Adipocyte (in vitro differentiated cells): ENCODE data around the gene AAMDC.
A peak's percentile ranks its signal among the peaks of the same experiment; 100 is the strongest.

Experiments
- DNase-seq: peaks from one replicate; pipeline ENCODE4 v3.0.0-alpha.2; 2015; ENCODE audit warnings: low read depth
- H3K27me3 ChIP-seq: replicated peaks from 2 replicates; pipeline ENCODE4 v1.7.0; 2013; ENCODE audit warnings: mild to moderate bottlenecking, low read length, moderate library complexity; ENCODE audit not compliant: control insufficient read depth, insufficient read depth
- H3K36me3 ChIP-seq: 2 replicates; pipeline ENCODE4 v1.7.0; 2013; ENCODE audit warnings: low read length, mild to moderate bottlenecking, moderate library complexity; ENCODE audit not compliant: control insufficient read depth, insufficient read depth, severe bottlenecking
- H3K4me1 ChIP-seq: 2 replicates; pipeline ENCODE4 v1.7.0; 2013; ENCODE audit warnings: mild to moderate bottlenecking, low read length, moderate library complexity; ENCODE audit not compliant: control insufficient read depth, insufficient read depth
- H3K4me3 ChIP-seq: 2 replicates; pipeline ENCODE4 v1.7.0; 2013; ENCODE audit warnings: mild to moderate bottlenecking, low read length, moderate library complexity
- H3K9ac ChIP-seq: 2 replicates; pipeline ENCODE4 v1.7.0; 2013; ENCODE audit warnings: mild to moderate bottlenecking, low read length, moderate library complexity
- H3K9me3 ChIP-seq: 2 replicates; pipeline ENCODE4 v1.7.0; 2013; ENCODE audit warnings: mild to moderate bottlenecking, low read length, moderate library complexity; ENCODE audit not compliant: control insufficient read depth

The AAMDC gene

DNA sequence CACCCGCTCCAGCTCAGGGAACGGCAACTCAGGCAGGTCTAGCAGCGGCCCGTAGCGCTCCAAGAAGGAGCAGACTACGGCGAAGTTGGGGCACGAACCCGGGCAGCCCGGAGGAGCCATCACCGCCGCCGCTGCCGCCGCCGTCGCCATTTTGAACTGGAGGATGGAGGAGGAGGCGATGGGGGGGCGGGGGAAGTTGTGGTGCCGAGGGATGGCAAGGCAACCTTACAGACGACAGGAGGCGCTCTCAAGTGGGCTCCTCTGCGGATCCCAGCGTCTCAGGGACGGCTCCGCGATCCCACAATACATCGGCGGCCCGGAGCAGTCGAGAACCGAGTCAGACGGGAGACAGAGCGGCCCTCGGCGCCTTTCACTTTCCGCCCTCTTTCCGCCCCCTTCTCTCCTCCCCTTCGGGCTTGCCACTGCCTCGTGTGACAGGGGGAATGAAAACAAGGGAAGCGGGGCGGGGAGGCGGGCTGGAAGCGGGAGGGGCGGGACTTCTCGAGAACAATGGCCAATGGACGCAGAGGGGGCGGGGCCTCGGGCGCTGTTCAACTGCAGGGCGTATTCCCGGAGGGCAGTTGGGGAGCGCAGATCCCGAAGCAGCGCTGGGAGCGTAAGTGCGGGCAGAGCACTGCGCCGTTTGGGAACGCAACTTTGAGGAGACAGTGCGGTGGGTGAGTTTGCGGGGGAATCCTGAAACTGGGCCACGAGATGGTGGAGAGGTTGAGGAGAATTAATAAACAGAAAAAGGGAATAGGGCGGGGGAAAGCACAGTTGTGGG, at the start of gene AAMDC, which contains the start of gene RSF1:
Gene AAMDC, plus strand, starts transcription at position 580 of the 784 bp plus-strand sequence. CDS start 21,353 bp downstream, outside the sequence.
Gene RSF1, minus strand, starts transcription at position 158 of the 784 bp plus-strand sequence. Its CDS starts 8 bp downstream, at position 150.
- no peaks in the 10 kb centered on the region for H3K9me3 ChIP-seq

DNA sequence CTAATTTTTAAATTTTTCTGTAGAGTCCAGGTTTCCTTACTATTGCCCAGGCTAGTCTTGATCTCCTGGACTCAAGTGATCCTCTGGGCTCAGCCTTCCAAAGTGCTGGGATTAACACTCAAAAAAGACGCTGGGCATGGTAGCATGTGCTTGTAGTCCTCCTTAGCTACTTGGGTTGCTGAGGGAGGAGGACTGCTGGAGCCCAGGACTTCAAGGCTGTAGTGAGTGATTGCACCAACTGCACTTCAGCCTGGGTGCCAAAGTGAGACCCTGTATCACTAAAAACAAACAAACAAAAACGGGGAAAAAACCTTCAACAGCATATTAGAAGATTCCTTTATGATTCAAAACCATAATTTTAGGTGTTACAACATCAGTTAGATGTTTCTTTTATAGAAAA, 45.0 kb upstream of the AAMDC start:
- Histone ChIP-seq H3K4me1 (peaks cover 4% of the 10 kb centered on the region), H3K4me3 (no peak overlapping the region), H3K9me3 (no peaks in the 10 kb centered on the region), H3K36me3 (no peaks in the 10 kb centered on the region), H3K27me3 (no peaks in the 10 kb centered on the region), H3K9ac (no peak overlapping the region)
- DNase-seq: no peak

More for the DNA sequence above, at the start of gene AAMDC, which contains the start of gene RSF1:
- Histone ChIP-seq H3K4me3 (peak within 1 kb of the TSS; percentile 99), H3K9ac (peak within 1 kb of the TSS; percentile 98), H3K27me3 (no peaks in the 10 kb centered on the region), H3K36me3 (no peaks in the 10 kb centered on the region), H3K4me1 (peaks cover 44% of the 10 kb centered on the region)
- DNase-seq: peak; percentile 100

DNA sequence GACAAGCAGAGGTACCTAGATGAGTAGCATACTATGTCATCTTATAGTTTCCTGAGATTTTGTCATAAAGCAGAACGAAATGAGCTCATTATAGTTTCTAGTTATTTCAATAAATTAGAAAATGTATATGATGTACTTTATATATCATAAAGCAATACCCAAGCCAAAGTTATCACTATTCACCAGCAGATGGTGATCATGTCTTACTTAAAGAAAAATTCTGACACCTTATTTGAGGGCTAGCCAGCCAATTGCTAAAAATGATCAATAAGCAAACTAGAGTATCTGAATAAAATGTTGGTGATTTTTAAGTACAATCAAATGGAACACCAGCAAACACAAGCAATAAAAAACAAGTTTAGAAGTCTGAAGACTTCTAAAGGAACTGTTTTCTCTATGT, 44.5 kb upstream of the AAMDC start:
- Histone ChIP-seq H3K4me1 (no peaks in the 10 kb centered on the region), H3K36me3 (no peaks in the 10 kb centered on the region), H3K4me3 (no peak overlapping the region), H3K9me3 (no peaks in the 10 kb centered on the region), H3K9ac (no peak overlapping the region), H3K27me3 (no peaks in the 10 kb centered on the region)
- DNase-seq: peak; percentile 46

DNA sequence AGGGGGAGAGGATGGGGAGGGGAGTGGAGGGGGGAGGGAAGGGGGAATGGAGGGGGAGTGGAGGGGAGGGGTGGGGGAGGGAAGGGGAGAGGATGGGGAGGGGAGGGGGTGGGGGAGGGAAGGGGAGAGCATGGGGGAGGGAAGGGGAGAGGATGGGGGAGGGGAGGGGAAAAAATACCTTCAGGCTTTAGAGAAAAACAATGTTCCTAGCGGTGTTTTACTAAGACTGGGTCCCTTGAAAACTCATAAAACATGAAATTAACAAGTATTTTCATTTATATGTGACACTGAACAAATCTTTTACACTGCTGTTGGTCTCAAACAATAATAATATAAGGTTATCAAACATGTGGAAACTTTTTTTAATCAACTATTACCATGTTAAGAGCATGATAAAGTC, 42.8 kb upstream of the AAMDC start:
- H3K4me1 ChIP-seq: no peaks in the 10 kb centered on the region
- H3K4me3 ChIP-seq: no peak overlapping the region
- no peak overlapping the region for H3K9ac ChIP-seq
- no peaks in the 10 kb centered on the region for H3K27me3 ChIP-seq
- H3K9me3 ChIP-seq: no peaks in the 10 kb centered on the region
- no peak for DNase-seq
- no peaks in the 10 kb centered on the region for H3K36me3 ChIP-seq

DNA sequence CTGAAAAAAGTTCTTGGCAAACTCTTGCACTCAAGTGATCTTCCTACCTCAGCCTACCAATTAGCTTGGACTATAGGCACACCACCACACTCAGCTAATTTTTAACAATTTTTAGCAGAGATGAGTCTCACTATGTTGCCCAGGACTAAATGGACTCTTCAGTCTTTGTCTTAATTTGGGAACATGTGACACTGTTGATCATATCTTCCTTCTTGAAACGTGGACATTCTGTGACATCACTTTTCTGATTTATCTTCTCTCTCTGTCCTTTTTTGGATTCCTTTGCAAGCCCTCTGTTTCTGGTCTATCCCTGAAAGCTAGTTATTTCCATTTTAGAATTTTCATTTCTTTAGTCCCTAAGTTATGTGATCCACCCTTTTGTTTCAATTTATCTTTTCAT, 42.4 kb upstream of the AAMDC start:
- Histone ChIP-seq H3K36me3 (no peaks in the 10 kb centered on the region), H3K9me3 (no peaks in the 10 kb centered on the region), H3K4me3 (no peak overlapping the region), H3K9ac (no peak overlapping the region), H3K27me3 (no peaks in the 10 kb centered on the region), H3K4me1 (no peaks in the 10 kb centered on the region)
- DNase-seq: no peak

DNA sequence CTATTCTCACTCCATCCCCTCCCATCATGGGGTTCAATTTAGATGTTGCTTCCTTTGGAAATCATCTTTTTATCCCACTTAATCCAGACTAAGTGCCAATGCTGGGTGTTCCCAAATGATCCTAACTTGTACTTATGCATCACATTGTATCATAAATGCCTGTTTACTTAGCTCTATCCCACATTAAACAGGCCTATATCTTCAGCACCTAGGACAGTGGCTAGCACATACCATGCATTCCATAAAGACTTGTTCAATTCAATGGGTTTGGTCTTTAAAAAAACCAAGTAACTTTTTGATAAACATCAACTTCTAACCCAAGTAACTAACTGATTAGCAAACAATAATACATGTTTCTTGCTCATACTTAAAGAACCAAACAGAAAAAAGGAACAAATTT, 41.0 kb upstream of the AAMDC start:
- Histone ChIP-seq H3K4me1 (peaks cover 5% of the 10 kb centered on the region), H3K9ac (no peak overlapping the region), H3K9me3 (no peaks in the 10 kb centered on the region), H3K27me3 (no peaks in the 10 kb centered on the region), H3K36me3 (no peaks in the 10 kb centered on the region), H3K4me3 (no peak overlapping the region)
- peak; percentile 32 for DNase-seq

DNA sequence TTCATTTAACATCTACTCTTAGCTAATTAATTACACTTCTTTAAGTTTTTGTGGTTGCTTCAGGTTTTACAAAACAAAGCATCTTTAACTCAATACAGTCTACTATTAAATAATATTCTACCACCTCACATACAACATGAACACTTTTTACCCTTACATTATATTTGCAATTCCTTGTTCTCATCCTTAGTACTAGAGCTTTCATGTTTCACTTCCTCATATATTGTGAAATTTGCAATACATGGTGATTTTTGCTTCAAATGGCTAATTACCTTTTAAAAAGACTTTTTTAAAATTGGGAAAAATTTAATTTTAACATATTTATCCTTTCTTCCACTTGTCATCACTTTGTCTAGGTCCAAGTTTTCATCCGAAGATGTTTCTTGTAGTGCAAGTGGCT, 37.9 kb upstream of the AAMDC start:
- Histone ChIP-seq H3K27me3 (no peaks in the 10 kb centered on the region), H3K4me3 (no peak overlapping the region), H3K9ac (no peak overlapping the region), H3K4me1 (peaks cover 5% of the 10 kb centered on the region), H3K9me3 (no peaks in the 10 kb centered on the region), H3K36me3 (no peaks in the 10 kb centered on the region)
- no peak for DNase-seq

DNA sequence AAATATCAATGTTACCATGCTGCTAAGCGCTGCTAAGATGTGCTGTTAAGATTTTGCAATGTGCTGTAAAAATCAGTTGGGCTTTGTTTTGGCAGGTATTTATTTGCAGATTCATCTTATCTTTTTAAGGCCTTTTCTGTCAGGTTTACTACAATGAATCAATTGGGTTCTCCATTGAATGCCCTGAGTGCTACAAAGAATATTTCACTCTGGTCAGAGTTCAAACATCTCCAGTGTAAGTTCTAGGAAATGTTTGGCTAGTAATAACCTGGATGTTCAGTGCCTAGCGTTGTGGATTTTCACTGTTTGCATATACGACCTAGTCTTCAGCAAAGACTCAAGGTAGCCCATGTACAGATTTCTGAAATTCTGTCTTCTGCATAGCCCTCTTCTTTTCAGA, 36.4 kb upstream of the AAMDC start:
- Histone ChIP-seq H3K27me3 (no peaks in the 10 kb centered on the region), H3K36me3 (no peaks in the 10 kb centered on the region), H3K9me3 (no peaks in the 10 kb centered on the region), H3K4me1 (peaks cover 5% of the 10 kb centered on the region), H3K4me3 (no peak overlapping the region), H3K9ac (no peak overlapping the region)
- no peak for DNase-seq

DNA sequence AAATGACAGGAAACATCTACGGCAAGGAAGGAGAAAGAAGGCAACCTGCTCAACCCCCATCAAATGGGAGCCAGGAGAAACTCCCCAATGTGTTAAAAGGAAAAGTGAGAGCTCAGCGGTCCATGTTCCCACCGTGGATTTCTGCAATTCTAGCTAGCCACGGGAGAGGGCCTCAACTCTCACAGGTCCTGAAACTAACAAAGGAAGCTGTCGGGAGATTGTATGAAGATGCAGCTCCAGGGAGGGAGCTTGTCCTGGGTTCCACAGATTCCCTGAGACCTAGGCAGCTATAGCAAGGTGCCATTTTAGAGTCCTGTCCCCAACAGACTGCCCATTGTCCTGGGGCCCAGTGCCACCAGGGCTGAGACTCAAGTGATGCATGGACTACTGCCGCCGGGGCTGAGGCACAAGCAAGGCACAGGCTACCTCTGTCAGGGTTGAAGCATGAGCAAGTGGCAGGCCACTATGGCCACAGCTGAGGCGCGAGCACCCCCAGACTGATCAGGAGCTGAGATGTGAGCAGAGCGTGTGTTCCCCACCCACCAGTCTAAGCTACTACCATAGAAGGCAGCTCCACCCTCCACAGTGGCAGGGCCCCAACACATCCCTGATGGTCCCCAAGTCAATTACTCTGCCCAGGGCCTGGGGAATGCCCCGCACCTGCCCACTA, 31.7 kb upstream of the AAMDC start:
- no peaks in the 10 kb centered on the region for H3K36me3 ChIP-seq
- no peaks in the 10 kb centered on the region for H3K27me3 ChIP-seq
- no peak for DNase-seq
- no peak overlapping the region for H3K4me3 ChIP-seq
- no peaks in the 10 kb centered on the region for H3K9me3 ChIP-seq
- no peak overlapping the region for H3K9ac ChIP-seq
- H3K4me1 ChIP-seq: peaks cover 5% of the 10 kb centered on the region

DNA sequence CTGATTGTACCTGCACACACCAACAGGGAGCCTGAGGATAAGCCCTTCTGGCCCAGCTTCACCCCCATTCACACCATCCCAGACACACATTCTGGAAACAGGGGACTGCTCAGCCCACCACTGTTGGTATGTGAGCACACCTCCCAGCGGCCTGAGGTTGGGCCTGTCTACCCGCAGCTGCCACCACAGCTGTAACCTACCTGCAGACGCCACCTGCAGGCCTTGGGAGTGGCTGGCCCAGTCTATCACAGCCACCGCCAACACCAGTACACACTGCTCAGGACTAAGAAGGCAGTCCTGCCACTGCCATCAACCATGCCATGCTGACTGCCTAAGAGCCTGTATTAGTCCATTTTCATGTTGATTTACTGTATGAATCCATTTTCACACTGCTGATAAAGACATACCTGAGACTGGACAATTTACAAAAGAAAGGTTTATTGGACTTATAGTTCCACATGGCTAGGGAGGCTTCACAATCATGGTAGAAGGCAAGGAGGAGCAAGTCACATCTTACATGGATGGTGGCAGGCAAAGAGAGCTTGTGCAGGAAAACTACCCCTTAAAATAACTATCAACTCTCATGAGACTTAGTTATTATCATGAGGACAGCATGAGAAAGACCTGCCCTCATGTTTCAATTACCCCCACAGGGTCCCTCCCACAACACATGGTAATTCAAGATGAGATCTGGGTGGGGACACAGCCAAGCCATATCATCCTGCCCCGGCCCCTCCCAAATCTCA, 31.0 kb upstream of the AAMDC start:
- Histone ChIP-seq H3K4me1 (peaks cover under 1% of the 10 kb centered on the region), H3K9me3 (no peaks in the 10 kb centered on the region), H3K4me3 (no peak overlapping the region), H3K27me3 (no peaks in the 10 kb centered on the region), H3K36me3 (no peaks in the 10 kb centered on the region), H3K9ac (no peak overlapping the region)
- DNase-seq: no peak

DNA sequence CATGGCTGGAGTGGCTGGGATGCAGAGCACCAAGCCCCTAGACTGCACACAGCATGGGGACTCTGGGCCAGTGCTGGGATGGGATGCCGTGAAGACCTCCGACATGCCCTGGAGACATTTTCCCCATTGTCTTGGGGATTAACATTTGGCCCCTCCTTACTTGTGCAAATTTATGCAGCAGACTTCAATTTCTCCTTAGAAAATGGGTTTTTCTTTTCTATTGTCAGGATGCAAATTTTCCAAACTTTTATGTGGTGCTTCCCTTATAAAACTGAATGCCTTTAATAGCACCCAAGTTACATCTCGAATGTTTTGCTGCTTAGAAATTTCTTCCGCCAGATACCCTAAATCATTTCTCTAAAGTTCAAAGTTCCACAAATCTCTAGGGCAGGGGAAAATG, 29.6 kb upstream of the AAMDC start:
- no peak for DNase-seq
- Histone ChIP-seq H3K36me3 (no peaks in the 10 kb centered on the region), H3K9ac (no peak overlapping the region), H3K27me3 (no peaks in the 10 kb centered on the region), H3K9me3 (no peaks in the 10 kb centered on the region), H3K4me1 (no peaks in the 10 kb centered on the region), H3K4me3 (no peak overlapping the region)
